Occipital lobe (tissue), 2 donors: ENCODE data around the gene ARL14. TPM values are rescaled to one million over a fixed set of nuclear protein-coding genes. Genes with fewer than 3 reads are reported as not detected.
"Not testable (repeated sequence)": the region's sequence is repeated elsewhere in the genome, so short reads cannot be mapped to it uniquely, and the experiment has no call there.

Source experiments
- DNase-seq: peaks from one replicate; lab custom pipeline; 2025; lab: John Stamatoyannopoulos, UW
- total RNA-seq: library from RNA; depleted of rRNA; stranded (reverse); fragments of >200 nt; gene quantifications from one replicate; pipeline ENCODE4 v1.2.3, GENCODE V29; 2014

The ARL14 gene
- total RNA-seq, 1 donor from 2014 or later = not detected

DNA sequence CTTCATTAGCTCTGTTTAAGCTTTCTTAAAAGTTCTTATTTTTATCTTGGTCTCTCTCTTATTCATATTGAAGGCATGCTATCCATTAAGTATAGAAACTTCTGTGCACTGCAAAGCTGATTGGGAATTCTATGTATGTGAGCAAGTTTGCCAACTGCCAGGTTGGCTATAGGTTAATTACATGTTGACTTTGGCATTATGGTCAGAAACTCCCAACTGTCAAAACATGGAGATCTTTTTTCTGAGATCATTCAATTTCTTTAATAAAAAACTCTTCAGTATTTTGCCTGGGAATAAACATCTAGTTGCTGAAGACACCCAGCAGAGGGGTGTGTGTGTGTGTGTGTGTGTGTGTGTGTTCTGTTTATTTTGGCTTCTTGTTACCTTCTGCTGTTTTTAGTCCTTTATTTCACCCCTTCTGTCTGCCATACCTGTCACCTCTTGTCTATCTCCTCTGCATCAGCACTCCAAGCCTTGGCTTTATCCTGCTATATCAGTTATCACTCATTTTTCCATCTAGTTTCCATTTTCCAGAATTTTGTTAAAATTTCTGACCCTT, 1.3 kb upstream of the ARL14 start:
- DNase-seq = no peak

DNA sequence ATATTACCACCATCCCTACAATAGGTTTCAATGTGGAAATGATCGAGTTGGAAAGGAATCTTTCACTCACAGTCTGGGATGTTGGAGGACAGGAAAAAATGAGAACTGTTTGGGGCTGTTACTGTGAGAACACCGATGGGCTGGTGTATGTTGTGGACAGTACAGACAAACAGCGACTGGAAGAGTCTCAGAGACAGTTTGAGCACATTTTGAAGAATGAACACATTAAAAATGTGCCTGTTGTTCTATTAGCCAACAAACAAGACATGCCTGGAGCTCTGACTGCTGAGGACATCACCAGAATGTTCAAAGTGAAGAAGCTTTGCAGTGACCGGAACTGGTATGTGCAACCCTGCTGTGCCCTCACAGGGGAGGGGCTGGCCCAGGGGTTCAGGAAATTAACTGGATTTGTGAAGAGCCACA, 510 bp downstream of the ARL14 start:
- DNase-seq = no peak

DNA sequence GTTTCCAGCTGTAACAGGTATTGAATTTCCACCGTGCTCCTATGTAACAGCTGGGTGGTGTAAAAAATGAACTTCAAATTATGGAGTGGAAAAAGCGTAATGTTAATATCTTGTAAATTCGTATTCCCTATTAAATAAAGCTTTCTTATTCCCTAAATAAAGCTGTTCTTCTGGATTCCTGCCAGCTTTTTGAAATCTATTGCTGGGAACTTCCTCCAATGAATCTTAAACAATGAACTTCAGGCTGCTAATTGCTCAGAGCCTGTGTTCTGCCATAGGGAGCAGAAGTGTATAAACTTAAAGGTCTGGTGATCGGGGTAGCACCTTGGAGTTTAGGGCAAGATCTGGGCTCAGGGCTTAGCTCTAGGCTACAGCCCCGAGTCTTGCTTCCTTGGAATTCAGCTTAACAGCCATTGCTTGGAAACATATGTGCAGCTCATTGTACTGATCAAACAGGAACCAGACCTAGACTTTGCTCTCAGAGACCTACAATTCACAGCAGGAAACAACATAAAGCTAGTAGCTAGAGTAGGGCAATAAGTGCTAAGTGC, 1.4 kb downstream of the ARL14 start:
- no peak for DNase-seq

DNA sequence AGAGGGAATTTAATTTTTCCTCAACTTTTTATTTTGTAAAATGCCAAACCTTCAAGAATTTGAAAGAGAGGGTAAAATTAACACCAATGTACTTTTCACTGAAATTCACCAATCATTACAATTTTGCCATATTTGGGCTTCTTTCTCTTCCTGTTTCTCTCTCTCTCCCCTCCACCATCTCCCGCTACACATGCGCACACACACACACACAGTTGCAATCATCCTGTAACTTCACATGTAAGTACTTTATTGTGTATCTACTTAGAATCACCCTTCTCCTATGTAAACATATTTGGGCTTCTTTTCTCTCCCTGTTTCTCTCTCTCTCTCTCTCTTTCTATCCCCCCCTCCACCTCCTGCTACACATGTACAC, 7.4 kb downstream of the ARL14 start:
- no peak for DNase-seq

DNA sequence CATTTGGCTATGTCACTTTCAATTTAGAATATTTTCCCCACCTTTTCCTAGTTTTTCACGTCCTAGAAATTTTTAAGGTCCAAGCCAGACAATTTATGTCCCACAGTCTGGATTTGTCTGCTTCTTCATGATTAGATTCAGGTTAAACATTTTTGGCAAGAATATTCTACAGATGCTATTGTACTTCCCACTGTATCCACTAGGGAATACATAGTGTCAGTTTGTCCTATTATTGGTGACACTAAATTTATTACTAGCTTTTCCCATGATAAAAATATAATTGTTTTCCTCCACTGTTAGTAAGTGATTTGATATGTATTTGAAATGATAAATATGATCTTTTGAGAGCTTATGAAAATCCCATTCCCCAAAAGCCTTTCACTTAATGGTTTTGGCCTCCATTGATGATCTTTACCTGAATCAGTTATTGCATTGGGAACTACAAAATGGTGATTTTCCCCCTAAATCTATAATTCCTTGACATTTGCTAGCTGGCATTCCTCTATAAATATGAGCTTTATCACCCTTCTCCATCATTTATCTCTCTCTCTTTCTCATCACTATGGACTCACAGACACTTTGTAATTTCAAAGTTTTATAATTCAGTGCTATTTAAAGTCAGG, 8.3 kb downstream of the ARL14 start:
- DNase-seq = no peak

DNA sequence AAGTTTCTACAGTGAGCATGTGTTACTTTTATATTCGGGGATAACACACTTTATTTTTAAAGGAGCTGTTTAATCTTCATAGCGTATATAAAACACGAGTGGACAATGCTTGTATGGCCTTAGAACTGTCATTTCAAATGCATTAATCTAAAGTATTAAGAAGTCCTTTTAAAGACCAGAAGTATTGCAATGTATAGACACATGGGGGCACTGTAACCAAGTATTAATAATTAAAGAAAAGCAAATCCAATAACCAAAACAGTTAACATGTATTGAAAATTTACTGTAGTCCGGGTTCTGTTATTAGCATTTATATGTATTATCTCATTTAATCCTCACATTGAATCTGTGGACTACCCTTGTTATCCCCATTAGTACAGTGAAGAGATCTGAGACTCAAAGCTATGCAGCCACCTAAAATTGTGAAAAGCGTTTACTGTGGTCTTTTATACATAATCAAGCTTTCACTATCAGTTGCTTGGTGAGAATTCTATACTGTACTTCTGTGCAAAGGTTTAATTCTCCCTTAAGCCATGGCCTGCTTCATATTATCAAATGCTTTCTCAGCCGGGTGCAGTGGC, 10.1 kb downstream of the ARL14 start:
- DNase-seq = no peak

DNA sequence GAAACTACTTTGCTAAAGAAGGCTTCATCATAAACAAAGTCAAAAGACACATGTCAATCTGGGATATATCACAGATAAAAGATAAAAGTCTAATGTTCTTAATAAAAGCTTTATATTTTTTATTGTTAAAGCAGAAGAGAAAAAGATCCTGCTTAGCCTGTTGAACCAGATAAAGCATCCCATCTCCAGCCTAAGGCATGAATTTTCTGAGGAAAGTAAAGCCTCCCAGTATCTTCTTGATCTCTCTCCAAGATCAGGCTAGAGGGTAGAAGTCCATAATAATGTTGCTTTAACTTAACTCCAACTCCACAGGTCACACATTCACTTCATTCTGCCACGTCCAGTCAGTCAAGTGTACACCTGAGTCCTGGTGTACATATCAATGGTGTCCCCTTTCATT, 14.2 kb downstream of the ARL14 start:
- DNase-seq = no peak

DNA sequence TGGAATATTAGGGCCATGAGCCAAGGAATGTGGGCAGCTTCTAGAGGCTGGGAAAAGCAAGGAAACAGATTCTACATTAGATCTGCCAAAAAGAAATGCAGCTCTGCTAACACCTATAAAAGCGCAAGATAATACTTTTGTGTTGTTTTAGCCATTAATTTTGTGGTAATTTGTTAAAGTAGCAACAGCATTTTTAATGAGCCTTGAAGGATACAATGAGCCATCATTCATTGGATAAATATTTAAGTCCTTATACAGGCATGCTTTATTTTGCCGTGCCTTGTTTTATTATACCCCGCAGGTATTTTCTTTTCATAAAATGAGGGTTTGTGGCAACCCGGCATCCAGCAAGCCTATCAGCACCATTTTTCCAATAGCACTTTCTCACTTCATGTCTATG, 15.0 kb downstream of the ARL14 start:
- no peak for DNase-seq

DNA sequence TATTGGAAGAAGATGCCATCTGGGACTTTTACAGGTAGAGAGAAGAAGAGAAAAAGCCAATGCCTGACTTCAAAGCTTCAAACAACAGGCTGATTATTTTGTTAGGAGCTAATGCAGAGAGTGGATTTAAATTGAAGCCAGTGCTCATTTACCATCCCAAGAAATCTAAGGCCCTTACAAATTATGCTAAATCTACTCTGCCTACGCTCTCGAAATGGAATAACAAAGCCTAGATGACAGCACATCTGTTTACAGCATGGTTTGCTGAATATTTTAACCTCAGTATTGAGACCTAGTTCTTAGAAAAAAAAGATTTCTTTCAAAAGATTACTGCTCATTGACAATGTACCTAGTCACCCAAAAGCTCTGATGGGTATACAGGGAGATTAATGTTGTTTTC, 16.2 kb downstream of the ARL14 start:
- no peak for DNase-seq

DNA sequence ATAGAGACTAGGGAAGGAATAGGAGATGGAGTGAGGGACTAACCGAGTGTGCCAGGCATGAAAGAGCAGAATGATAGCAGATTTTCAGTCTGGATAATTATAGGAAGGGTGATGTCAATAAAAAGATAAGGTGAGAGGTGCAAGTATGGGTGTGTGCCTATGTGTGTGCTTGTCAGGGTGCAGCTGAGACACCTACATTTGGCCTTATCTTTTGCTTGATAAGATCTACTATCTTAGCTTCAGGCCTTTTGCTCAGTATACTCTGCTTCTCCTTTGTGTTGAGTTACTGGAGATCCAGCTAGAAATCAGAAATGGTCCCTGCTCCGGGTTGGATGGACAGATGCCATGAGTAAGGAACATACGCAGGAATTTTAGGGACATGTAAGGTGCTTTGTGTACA, 17.4 kb downstream of the ARL14 start:
- DNase-seq = no peak

DNA sequence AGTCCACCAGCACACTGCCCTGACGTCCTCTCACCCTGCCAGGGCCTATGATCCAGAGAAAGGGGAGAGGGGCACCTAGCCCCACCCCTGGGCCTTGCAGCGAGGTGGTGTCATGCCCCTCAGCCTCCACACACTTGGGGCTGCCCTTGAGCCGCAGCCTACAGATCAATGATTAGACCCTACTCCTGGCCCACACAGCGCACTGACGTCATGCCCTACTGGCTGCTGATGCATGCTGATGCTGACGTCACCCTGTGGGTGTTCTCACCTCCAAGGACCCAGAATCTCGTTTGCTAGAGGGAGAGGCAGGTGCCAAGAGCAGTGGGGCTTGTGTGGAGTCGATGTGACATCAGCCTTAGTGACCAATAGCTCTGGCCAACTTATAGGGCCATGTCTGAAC, 18.0 kb downstream of the ARL14 start:
- DNase-seq = no peak

DNA sequence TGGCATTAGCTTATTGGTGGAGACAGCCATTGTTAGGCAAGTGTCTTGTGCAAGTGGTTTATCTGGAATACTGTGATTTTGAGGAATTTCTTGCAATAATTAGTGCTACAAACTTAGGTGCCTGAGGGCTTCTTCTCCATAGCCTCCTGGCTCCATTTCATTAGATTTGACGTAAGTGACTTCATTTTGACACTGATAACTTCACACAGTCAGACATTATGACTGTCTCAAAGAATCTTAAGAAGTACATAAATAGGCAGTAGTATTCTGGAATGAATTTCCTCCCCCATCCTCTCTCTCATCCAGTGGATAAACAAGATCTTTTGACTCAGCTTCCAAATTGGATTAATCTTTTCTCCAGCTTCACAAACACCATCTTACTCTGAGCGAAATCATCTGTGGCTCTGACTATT, 19.0 kb downstream of the ARL14 start:
- DNase-seq = no peak

DNA sequence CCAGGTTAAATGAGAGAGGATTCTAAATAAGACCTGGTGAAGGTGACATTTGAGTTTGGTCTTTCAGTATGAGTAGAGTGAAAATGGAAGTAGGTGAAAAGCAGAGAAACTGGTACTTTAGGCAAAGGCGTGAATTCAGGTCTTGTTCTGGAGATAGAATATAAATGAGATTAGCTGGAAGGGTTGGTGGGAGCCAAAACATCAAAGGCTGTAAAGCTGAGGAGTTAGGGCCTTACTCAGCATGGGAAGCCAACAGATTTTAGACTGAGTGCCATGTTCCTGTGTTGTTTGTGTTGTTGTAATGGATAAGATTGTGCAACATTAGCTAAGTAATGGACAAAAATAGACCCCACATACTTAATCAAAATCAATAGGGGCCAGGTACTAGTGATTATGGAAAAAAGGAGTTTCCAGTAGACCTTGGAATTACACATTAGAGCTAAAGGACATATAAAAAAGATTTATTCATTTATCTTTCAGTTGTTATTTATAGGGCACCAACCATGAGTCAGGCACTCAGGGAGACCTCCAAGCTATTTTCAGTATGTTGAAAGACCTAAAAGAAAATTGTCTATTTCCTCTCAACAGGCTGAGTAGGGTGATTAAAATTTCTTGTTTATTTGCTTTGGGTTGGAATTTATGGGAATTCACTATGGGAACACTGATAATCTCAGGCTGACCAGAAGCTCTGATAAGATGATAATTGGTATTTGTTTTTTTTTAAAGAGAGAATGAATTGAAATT, 20.8 kb downstream of the ARL14 start:
- DNase-seq = no peak

DNA sequence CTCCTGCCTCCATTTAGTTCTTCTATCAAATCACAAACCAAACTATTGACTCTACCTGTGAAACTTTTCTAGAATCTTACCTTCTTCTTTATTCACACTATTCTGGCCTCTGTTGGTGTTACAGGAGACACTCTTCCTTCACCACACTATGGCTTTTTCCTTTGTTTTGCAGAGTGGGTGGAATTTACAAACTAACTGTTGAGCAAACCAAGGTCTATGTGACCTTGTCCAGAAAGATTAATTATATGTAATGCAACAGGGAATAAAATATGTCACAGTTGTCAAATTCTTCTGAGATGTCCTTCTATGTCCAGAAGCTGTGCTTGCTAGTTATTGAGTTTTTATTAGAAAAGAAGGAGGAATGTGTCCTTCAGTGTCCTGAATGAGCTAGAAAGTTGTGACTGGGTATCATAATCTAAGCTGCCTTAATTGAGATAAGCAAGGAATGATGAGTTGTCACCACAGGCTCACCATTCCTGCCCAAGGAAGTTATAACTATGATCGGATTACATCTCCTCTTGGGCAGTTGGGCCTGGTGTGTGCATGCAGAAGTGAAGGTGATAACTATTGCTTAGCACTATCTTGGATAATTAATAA, 21.7 kb downstream of the ARL14 start:
- DNase-seq = no peak

DNA sequence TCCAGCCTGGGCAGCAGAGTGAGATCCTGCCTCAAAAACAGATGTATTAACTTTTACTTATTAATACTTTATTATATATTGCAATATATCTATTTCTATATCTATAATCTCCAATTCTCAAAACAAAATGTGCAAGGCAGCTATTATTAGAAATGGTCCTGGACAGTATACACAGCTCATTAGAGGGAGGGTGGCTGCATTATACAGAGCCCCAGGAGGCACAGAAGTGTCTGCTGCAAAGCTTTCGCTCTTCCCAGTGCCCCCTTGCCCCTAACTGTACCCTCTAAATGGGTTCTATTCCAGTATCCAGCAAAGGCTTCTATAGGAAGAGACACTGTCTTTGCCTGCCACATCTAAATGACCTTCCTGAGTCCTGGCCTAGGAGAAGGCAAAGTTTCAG, 24.5 kb downstream of the ARL14 start:
- DNase-seq = no peak

DNA sequence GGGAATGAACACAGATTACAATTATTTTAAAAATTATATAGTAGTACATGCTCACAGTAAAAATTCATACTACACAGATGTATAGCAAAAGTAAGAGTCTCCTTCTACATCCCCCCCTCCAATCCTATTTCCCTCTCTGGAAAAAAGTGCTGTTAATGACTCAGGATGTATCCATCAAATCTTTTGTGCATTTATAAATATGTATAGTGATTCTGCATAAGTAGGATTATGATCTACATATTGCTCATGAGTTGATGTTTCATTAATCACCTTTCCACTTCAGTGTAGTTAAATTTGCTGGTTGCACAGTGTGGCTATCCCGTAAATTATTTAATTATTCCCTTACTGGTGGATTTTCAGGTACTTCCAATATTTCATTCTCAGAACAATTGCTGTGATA, 25.3 kb downstream of the ARL14 start:
- DNase-seq = no peak

DNA sequence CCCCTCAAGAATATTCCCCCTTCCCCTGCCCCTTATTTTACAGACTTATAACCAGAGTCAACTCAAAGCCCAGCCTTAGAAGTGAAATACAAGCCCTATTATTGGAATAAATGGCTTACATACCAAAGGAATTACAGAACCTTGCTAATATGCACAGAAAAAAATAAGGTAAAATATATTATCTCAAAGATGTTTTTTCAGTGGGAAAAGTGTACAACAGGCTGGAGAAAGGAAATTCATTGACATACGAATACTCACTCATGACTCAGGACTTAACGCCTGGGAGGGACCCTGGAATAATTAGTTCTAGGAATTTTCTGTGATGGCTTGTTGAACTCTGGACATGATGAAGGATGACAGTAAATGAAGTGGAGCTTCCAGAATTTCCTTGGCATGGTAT, 27.0 kb downstream of the ARL14 start:
- DNase-seq = no peak

DNA sequence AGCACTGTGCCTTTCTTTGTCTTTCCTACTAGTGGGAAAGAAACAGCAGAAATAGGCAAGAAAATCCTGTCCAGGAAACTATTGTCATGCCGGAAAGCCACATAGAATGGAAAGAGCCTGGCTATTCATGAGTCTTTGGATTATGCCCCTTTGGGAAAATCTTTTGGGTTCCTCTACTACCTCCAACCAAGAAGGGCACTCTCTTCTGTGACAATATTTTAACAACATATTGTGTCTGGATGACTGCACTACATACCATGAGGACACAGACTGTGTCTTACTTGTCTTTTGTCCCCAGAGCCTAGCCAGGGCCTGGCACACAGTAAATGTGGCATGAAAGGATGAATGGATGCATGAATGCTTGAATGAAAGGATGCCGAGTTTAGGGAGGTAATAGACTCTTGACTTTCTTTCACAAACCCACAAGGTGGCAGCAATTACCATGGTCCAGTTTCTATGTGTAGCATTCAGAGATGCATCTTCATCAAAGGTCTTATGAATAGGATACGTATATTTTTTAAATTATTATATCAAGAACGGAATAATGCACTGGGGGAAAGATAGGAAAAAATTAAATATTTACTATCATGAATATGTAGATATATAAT, 30.3 kb downstream of the ARL14 start:
- peak; percentile 21 for DNase-seq

DNA sequence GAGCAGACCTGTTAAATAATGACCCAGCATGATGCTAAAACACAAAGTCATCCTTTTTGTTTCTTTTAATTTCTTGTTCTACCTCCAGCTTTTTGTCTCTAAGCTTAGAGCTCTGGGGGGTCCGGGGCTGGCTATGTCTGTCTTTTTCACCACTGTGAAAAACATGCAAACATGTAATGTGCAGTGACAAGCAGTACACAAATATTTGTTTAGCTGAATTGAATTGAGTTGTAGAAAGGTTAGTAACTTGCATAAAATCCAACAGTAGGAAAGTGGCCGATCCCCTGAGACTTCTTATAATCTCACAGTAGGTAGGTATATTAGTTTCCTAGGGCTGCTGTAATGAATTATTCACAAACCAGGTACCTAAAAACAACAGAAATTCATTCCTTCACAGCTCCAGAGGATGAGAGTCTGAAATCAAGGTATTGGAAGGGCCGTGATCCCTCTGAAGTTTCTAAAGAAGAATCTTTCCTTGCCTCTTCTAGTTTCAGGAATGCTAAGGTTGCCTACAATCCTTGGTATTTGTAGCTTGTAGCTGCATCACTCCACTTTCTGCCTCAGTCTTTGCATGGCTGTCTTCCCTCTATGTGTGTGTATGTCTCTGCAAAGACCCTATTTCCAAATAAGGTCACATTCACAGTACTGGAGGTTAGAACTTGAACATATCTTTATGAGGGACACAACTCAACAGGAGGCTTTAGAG, 32.7 kb downstream of the ARL14 start:
- DNase-seq = no peak

DNA sequence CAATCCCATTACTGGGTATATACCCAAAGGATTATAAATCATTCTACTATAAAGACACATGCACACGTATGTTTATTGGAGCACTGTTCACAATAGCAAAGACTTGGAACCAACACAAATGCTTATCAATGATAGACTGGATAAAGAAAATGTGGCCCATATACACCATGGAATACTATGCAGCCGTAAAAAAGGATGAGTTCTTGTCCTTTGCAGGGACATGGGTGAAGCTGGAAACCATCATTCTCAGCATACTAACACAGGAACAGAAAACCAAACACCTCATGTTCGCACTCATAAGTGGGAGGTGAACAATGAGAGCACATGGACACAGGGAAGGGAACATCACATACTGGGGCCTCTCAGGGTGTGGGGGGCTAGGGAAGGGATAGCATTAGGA, 36.2 kb downstream of the ARL14 start:
- not testable (repeated sequence) for DNase-seq

DNA sequence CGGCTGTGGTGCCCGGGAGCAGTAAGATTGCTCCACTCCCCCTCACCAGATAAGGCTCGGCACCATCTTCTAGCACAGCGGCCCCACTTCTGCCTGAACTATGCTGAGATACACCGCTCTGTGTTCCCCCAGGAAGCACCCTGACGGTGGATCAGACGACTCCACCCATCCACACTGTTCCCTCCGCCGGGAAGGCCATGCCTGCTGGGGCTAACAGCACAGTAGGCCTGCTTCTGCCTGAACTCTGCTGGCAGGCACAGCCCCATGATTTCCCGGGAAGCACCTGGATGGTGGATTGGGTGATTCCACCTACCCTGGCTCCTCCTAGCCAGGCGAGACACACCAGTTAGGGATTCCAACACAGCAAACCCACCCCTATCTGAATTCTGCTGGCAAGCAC, 42.8 kb downstream of the ARL14 start:
- DNase-seq = no peak
